Rectal smooth muscle tissue (tissue), 1 donor: ENCODE results near the gene PSENEN.

Experiments used
- H3K27ac ChIP-seq: one replicate; pipeline ENCODE4 v1.7.0; 2013; ENCODE audit warnings: low read depth, low read length, inconsistent platforms
- H3K27me3 ChIP-seq: one replicate; pipeline ENCODE4 v1.7.0; 2013; ENCODE audit warnings: low read length; ENCODE audit not compliant: control insufficient read depth, insufficient read depth
- H3K36me3 ChIP-seq: one replicate; pipeline ENCODE4 v1.7.0; 2013; ENCODE audit warnings: low read length; ENCODE audit not compliant: control insufficient read depth, insufficient read depth
- H3K4me1 ChIP-seq: one replicate; pipeline ENCODE4 v1.7.0; 2013; ENCODE audit warnings: low read length; ENCODE audit not compliant: control insufficient read depth, insufficient read depth
- H3K4me3 ChIP-seq: one replicate; pipeline ENCODE4 v1.7.0; 2013; ENCODE audit warnings: low read length
- H3K9ac ChIP-seq: one replicate; pipeline ENCODE4 v1.7.0; 2013; ENCODE audit warnings: low read length

The PSENEN gene, protein sequence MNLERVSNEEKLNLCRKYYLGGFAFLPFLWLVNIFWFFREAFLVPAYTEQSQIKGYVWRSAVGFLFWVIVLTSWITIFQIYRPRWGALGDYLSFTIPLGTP

DNA sequence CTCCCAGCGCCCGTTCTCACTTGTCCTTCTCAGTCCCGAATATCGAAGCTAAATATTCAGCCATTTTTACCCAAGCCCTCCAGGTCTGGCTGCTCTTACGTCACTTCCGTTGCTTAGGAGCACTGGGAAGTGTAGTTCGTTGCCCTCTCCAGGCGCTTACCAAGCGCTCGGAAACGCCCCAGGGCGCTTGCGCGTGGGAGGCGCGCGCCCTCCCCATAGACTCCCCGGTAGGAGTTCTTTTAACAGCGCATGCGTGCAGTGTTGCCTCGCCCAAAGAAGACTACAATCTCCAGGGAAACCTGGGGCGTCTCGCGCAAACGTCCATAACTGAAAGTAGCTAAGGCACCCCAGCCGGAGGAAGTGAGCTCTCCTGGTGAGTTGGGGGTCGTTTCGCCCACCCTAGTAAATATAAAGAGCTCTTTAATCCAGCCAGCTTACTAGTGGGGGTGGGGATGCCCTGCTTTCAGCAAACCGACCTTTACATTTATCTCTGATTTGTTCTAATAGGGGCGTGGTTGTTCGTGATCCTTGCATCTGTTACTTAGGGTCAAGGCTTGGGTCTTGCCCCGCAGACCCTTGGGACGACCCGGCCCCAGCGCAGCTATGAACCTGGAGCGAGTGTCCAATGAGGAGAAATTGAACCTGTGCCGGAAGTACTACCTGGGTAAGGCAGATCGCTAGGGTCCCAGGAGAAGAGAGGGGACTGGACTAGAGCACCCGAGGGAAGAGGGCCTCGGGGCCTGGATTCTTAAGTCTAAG lies at the start of gene PSENEN, which contains the start of gene U2AF1L4:
PSENEN (plus strand) TSS at position 324 of the 759 bp plus-strand sequence; CDS start at position 604, 280 bp downstream.
U2AF1L4 (minus strand) TSS at position 91 of the 759 bp plus-strand sequence; CDS start at position 64, 27 bp downstream.
- Histone ChIP-seq H3K4me3 (peak within 1 kb of the TSS; percentile 86), H3K27ac (peak within 1 kb of the TSS; percentile 100), H3K36me3 (no peaks in the 10 kb centered on the region), H3K27me3 (no peaks in the 10 kb centered on the region), H3K9ac (peak within 1 kb of the TSS; percentile 75), H3K4me1 (peaks cover 17% of the 10 kb centered on the region)

DNA sequence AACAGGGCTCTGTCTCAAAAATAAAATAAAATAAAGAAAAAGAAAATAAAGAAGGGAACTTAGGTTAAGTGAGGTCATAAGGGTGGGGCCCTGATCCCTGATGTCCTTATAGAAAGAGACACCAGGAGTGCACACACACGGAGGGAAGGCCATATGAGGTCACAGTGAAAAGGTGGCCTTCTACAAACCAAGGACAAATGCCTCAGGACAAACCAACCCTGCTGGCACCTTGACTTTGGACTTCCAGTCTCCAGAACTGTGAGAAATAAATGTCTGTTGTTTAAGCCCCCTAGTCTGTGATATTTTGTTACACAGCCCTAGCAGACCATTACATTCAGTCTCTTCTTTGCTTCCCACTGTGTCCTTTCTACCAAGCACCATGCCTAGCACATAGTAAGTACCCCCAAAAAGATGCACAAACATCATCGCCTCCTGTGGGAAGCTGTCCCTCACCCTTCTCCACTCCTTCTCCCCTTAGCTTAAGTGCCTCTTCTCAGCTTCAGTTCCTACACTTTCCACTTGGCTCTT lies 49.5 kb upstream of the PSENEN start:
- Histone ChIP-seq H3K9ac (no peak overlapping the region), H3K36me3 (no peaks in the 10 kb centered on the region), H3K27ac (no peak overlapping the region), H3K4me3 (no peak overlapping the region), H3K4me1 (no peaks in the 10 kb centered on the region), H3K27me3 (no peaks in the 10 kb centered on the region)

DNA sequence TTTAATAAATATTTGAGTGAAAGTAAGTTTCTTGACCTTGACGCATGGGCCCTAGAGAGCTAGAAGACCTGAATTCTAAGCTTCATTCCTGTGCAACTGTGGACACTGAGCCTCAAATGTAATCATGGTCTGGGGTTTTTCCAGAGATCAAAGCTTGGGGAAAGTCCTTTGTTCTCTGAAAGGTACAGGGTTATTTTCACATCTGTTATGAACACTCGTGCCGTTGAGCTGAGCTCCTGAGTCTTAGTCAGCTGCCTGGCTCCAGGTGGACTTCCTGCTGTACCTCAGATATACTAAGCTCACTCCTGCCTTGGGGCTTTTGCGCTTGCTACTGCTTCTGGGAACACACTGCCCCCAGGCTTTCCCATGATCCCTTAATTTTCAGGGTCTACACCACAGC lies 48.6 kb upstream of the PSENEN start:
- Histone ChIP-seq H3K27me3 (no peaks in the 10 kb centered on the region), H3K9ac (no peak overlapping the region), H3K4me1 (no peaks in the 10 kb centered on the region), H3K4me3 (no peak overlapping the region), H3K27ac (no peak overlapping the region), H3K36me3 (no peaks in the 10 kb centered on the region)

DNA sequence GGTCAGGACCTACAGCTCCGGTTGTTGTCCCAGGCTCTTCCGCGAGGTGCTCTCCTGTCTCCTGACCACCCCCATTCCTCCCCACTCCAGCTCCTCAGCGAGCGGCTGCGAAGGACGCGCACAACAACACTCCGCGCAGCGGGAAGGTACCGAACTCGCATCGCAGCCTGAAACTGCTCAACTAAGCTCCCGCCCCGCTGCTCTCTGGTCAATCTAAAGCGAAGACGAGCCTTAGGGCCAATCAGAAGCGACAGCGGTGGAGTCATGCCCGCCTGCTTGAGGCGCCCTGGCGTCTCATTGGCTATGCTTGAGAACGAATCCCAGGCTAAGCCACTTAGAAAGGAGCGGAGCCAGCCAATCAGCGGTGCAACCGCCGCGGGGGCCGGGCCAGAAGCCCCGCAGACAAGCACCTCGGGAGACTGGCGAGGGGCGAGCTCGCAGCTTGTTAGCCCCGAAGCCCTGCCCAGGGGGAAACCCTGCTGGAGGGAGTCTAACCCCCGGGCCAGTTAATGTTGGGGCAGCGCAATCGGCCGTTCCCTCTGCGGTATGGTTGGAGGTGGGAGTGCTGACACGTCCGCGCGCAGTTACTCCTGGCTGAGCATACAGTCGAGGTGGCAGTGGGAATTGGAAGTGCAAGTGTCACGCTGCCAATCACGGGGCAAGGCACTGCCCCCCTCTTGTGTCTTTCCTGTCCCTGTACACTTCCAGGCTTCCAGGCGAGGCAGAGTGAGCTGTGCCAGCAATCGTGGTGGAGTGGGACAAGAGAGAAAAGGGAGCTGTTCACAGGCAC lies 43.0 kb upstream of the PSENEN start:
- H3K27me3 ChIP-seq, result peaks cover 3% of the 10 kb centered on the region
- H3K9ac ChIP-seq, result peak overlapping the region; percentile 86
- no peaks in the 10 kb centered on the region for H3K36me3 ChIP-seq
- H3K27ac ChIP-seq, result no peak overlapping the region
- peak overlapping the region; percentile 88 for H3K4me3 ChIP-seq
- H3K4me1 ChIP-seq, result no peaks in the 10 kb centered on the region

DNA sequence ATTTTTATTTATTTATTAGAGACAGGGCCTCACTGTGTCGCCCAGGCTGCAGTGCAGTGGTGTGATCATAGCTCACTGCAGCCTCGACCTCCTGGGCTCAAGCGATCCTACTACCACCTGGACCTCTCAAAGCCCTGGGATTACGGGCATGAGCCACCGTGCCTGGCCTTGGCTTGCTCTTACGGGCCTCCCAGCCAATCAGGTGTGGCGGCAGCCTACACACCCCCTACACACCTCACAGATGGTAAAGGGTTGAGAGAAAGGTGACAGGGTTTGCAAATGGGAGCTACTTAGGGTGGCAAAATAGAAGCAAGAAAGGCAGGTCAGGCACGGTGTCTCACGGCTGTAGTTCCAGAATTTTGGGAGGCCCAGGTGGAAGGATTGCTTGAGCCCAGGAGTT lies 42.1 kb upstream of the PSENEN start:
- Histone ChIP-seq H3K4me3 (no peak overlapping the region), H3K4me1 (no peaks in the 10 kb centered on the region), H3K9ac (no peak overlapping the region), H3K27me3 (peaks cover 3% of the 10 kb centered on the region), H3K27ac (no peak overlapping the region), H3K36me3 (no peaks in the 10 kb centered on the region)

DNA sequence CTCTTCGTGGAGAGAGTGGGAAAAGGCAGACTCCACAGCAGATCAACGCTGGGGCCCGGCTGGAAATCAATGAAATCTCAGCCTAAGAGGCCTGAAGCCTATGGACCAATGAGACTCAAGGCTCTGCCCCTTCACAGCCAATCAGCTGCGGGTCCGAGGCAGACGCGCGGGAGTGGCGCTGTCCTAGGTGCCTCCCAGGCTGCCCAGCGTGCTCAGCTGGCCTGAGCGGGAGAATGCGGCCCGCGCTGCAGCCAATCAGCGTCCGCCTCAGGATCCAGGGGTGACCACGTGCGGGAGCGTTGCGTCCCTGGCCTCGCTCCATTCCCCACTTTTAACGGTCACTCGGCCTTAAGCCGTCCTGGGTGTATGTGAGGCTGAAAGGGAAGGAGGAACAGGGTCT lies 41.2 kb upstream of the PSENEN start, which contains the start of gene ZBTB32:
ZBTB32 (plus strand) TSS at position 341 of the 400 bp plus-strand sequence. CDS start 10,069 bp downstream, outside the sequence.
- no peak within 1 kb of the TSS for H3K27ac ChIP-seq
- H3K4me3 ChIP-seq, result no peak within 1 kb of the TSS
- H3K36me3 ChIP-seq, result no peaks in the 10 kb centered on the region
- peaks cover 3% of the 10 kb centered on the region for H3K27me3 ChIP-seq
- H3K4me1 ChIP-seq, result no peaks in the 10 kb centered on the region
- no peak within 1 kb of the TSS for H3K9ac ChIP-seq

DNA sequence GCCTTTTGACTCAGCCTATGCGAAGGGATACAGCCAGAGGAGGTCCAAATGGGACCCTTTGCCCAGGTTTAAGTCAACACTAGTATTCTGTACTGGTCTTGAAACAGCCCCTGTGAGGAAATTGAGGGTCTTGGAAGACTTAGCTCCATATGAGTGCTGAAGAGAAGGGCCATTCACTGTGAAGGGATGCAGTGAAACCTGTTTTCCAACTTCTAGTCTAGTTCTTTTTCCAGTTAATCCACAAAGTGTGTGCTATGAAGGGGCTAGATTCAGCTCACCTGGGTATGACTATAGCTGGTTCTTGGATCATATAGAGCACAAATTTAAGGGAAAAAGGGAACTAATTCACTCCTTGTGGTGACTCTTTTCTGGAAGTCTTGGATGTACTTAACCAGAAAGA lies 37.1 kb upstream of the PSENEN start:
- no peak overlapping the region for H3K27ac ChIP-seq
- no peak overlapping the region for H3K9ac ChIP-seq
- H3K4me3 ChIP-seq, result no peak overlapping the region
- H3K36me3 ChIP-seq, result no peaks in the 10 kb centered on the region
- peaks cover 2% of the 10 kb centered on the region for H3K27me3 ChIP-seq
- H3K4me1 ChIP-seq, result no peaks in the 10 kb centered on the region

DNA sequence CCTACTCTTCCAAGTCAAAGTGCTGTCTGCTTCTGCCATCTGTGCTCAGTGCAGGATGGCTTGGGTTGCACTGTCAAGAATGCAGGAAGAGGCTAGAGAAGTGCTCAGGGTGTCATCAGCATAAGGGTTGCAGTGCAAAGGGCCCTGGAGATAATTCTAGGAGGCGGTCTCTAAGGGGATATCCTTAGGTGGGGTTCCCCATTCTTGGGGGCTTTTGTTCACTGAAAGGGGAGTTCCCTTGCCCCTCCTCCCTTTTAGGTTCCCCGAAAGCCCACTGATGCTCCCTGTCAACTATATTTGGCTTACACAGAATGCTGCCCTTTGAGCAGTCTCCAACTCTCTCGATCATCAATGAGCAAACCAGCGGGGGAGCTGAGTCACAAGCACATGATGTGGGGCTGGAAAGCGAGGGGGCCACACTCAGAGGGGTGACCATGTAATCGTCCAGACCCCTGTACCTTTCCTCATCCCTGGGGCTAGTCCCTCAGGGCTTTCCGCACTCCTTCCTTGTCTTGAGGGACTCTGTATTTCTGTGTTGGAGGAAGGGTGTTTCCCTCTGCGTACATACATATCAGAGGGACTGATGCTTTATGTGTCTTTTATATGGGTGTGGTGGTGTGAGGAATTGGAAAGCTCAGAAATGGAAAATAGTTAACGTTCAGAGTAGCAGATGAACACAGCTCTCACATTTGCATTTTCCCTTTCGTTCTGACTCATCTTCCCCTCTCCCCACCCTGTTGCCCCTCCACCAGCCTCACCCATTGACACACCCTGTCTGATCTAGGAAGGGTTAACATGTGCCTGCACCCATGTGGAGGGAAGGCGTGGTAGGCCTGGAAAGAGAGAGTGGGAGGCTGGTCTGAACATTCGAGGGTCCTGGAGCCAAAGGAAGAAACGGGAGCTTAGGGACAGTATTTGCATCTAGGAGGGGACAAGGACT lies 34.4 kb upstream of the PSENEN start:
- H3K27ac ChIP-seq, result no peak overlapping the region
- H3K4me3 ChIP-seq, result no peak overlapping the region

DNA sequence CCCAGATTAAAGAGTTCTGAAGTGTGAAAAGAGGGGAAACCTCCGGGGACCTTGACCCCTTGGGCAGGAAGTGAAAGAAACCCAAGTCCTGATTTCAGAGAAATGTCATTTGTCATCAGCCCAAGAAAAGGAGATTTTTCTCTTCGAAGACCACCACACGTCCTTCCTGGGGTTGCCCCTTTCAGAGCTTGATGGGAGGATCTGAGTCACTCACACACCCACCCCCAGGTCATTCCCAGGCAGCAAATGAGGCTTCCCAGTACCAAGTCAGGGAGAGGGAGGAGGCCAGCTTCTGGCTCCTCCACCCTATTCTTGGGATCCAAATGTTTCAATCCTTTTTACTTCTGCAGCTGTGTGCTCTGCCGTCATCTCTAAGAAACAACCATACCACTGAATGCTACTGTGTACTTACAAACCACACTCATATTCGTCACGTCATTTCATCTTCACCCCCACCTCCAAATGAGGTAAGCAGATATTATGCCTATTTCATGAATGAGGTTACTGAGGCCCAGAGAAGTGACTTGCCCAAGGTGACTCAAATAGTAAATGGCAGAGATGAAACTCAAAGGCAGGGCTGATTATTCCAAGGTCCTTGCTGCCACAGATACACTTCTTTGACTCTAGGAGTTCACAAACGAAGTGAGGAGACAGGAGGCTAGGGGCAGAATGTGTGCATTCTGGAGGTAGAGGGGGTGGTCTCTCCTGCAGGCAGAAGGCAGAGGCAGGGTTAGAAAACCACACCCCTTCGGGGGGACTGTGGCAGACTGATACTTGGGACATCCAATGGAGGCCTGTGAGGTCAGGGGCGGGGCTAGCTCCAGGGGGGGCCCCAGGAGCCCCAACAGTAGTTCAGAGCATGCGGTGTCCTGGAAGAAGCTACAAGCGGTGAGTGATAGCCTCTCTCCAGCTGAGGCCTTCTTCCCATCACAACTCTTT lies 32.6 kb upstream of the PSENEN start:
- H3K9ac ChIP-seq, result no peak overlapping the region

More for the DNA sequence above, 34.4 kb upstream of the PSENEN start:
- Histone ChIP-seq H3K27me3 (no peaks in the 10 kb centered on the region), H3K4me1 (peaks cover 5% of the 10 kb centered on the region), H3K36me3 (no peaks in the 10 kb centered on the region), H3K9ac (no peak overlapping the region)

DNA sequence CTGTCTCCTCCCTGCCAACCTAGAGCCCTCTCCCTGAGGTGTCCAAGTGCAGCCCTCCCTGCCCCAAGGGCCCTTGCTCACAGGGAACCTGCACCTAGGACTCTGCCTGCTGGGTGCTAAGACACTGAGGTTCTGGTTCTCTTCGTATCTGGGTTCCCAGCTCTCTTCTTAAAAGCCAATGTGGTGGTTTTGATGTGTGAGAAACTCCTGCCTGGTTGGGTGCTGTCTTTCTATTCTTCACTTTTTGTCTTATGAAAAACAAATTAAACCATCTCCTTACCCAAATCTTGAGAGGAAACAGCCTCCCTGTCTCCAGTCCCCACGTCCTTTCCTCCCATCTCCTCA lies 32.0 kb upstream of the PSENEN start:
- Histone ChIP-seq H3K4me1 (peaks cover 7% of the 10 kb centered on the region), H3K4me3 (no peak overlapping the region), H3K36me3 (no peaks in the 10 kb centered on the region)

More for the DNA sequence above, 32.6 kb upstream of the PSENEN start:
- Histone ChIP-seq H3K4me3 (no peak overlapping the region), H3K36me3 (no peaks in the 10 kb centered on the region), H3K27ac (no peak overlapping the region), H3K4me1 (peaks cover 7% of the 10 kb centered on the region), H3K27me3 (no peaks in the 10 kb centered on the region)

More for the DNA sequence above, 32.0 kb upstream of the PSENEN start:
- H3K27me3 ChIP-seq, result no peaks in the 10 kb centered on the region
- H3K27ac ChIP-seq, result no peak overlapping the region
- no peak overlapping the region for H3K9ac ChIP-seq
